Measurements from ENCODE around the gene GLTP.

- TF ChIP-seq CTCF (conservative IDR thresholded peaks at IDR 0.05 in 1 of 2, IDR thresholded peaks at IDR 0.05 in 1 of 2; ENCODE audit: extremely low read depth in 1 of 2, insufficient read depth in 1 of 2, low read depth in 1 of 2, low read length in 2 of 2): no peak
- TF ChIP-seq EZH2 (IDR thresholded peaks at IDR 0.05; ENCODE audit: borderline replicate concordance, low read length): no peak
Observed at GRCh38 chr12:109875572-109876131, 4.7 kb downstream of the GLTP start.

Measured in mammary epithelial cell (primary cell).